Stimulated activated CD4-positive, alpha-beta T cell treated with anti-CD3 and anti-CD28 coated beads, Interleukin-2, amount 100 ng/mL, for 24 hours (primary cell): ENCODE measurements around the gene NETO2.
"Not testable (repeated sequence)": the region's sequence is repeated elsewhere in the genome, so short reads cannot be mapped to it uniquely, and the experiment has no call there.

Experiments
- DNase-seq, 2 donors: peaks; one replicate each; pipeline ENCODE4 v3.0.0-alpha.2; 2020

Gene NETO2

GRCh38 chr16:47063011-47063724 lies 80.6 kb downstream of the NETO2 start:
- DNase-seq, result no peak

- no peak for DNase-seq
These were observed 82.5 kb downstream of the NETO2 start for GRCh38 chr16:47061204-47061603.

- no peak for DNase-seq
These were observed 83.1 kb downstream of the NETO2 start for GRCh38 chr16:47060596-47060995.

GRCh38 chr16:47059991-47060390 lies 83.8 kb downstream of the NETO2 start:
- no peak for DNase-seq

GRCh38 chr16:47059130-47059529 lies 84.6 kb downstream of the NETO2 start:
- DNase-seq, result not testable (repeated sequence)

- DNase-seq, result no peak
These were observed 85.3 kb downstream of the NETO2 start for GRCh38 chr16:47058295-47059086.

- no peak for DNase-seq
These were observed 86.1 kb downstream of the NETO2 start for GRCh38 chr16:47057630-47057993.

- no peak for DNase-seq
These were observed 86.8 kb downstream of the NETO2 start for GRCh38 chr16:47056688-47057629.

- not testable (repeated sequence) for DNase-seq
These were observed 87.7 kb downstream of the NETO2 start for GRCh38 chr16:47056061-47056460.

- no peak for DNase-seq
These were observed 88.4 kb downstream of the NETO2 start for GRCh38 chr16:47055136-47055885.

- DNase-seq, result no peak
These were observed 89.4 kb downstream of the NETO2 start for GRCh38 chr16:47054306-47054705.

- DNase-seq, result no peak
These were observed 89.8 kb downstream of the NETO2 start for GRCh38 chr16:47053895-47054294.

GRCh38 chr16:47052666-47053640 lies 90.8 kb downstream of the NETO2 start:
- no peak for DNase-seq

GRCh38 chr16:47051031-47051430 lies 92.7 kb downstream of the NETO2 start:
- no peak for DNase-seq

GRCh38 chr16:47049901-47050583 lies 93.7 kb downstream of the NETO2 start:
- no peak for DNase-seq

- DNase-seq, result no peak
These were observed 96.1 kb downstream of the NETO2 start for GRCh38 chr16:47047524-47048203.

- no peak for DNase-seq
These were observed 96.8 kb downstream of the NETO2 start for GRCh38 chr16:47046726-47047523.

GRCh38 chr16:47045459-47045858 lies 98.3 kb downstream of the NETO2 start:
- no peak for DNase-seq

- DNase-seq, result no peak
These were observed 98.7 kb downstream of the NETO2 start for GRCh38 chr16:47045023-47045422.
